HepG2 (cell line): ENCODE results near the gene VPS13D. TPM values are rescaled to one million over a fixed set of nuclear protein-coding genes. Genes with fewer than 3 reads are reported as not detected.

Experiments used
- ATAC-seq: fragments of 200-7000 bp; cut with Tn5 transposase; 3 replicates; pipeline ENCODE4 v1.9.1; 2020; ENCODE audit warnings: mild to moderate bottlenecking, moderate library complexity
- BruUV-seq: library from RNA; stranded (reverse); fragments of 400-500 nt; replicated peaks from 2 replicates; lab custom pipeline; 2021; lab: Mats Ljungman, UMichigan
- CTCF ChIA-PET: fragments of 300-600 bp; formaldehyde crosslinking; extraction: SDS; loops from one replicate; lab custom pipeline; 2021; ENCODE audit warnings: low total read pairs, inconsistent platforms, low intra/inter-chr PET ratio; lab: Yijun Ruan, JAX
- POLR2A ChIA-PET: fragments of 350-600 bp; sonication (Branson Sonifier 250); formaldehyde crosslinking; loops from one replicate; lab custom pipeline; 2020; ENCODE audit warnings: antibody characterized with exemption, inconsistent platforms; lab: Yijun Ruan, JAX
- DNase-seq: peaks from one replicate; pipeline ENCODE4 v3.0.0-alpha.2; 2015; ENCODE audit warnings: low spot score
- FAIRE-seq: peaks from 3 replicates; lab custom pipeline; 2011; peaks lifted over from hg19 to GRCh38; lab: Jason Lieb, UNC
- H2AFZ ChIP-seq: one replicate; pipeline ENCODE4 v1.6.1; 2011; ENCODE audit warnings: low read length, inconsistent platforms
- H3K27ac ChIP-seq: fragments of 300-600 bp; 3 replicates; pipeline ENCODE4 v1.8.0; 2011; ENCODE audit warnings: mixed run types, mild to moderate bottlenecking, mixed read lengths, low read length, inconsistent platforms; ENCODE audit not compliant: insufficient read depth; ENCODE audit errors: extremely low read length
- H3K27me3 ChIP-seq, 2 experiments: fragments of 200-600 bp in 1 of 2; 2 replicates in 1 of 2; 3 replicates in 1 of 2; pipeline versions ENCODE4 v1.6.0 to v1.8.0; 2011; ENCODE audit warnings: low read length in 2 of 2, mild to moderate bottlenecking in 2 of 2, moderate library complexity in 2 of 2, inconsistent platforms in 1 of 2; ENCODE audit not compliant: insufficient read depth in 2 of 2, control insufficient read depth in 1 of 2
- H3K36me3 ChIP-seq, 2 experiments: fragments of 200-600 bp in 1 of 2; replicated peaks in 1 of 2; 2 replicates in 1 of 2; 3 replicates in 1 of 2; pipeline versions ENCODE4 v1.5.1 to v1.8.0; 2011; ENCODE audit warnings: low read length in 2 of 2, inconsistent platforms in 1 of 2; ENCODE audit not compliant: insufficient read depth in 2 of 2, control insufficient read depth in 1 of 2
- H3K4me1 ChIP-seq: 2 replicates; pipeline ENCODE4 v1.5.1; 2012; ENCODE audit warnings: low read length, inconsistent platforms; ENCODE audit not compliant: insufficient read depth
- H3K4me2 ChIP-seq: 2 replicates; pipeline ENCODE4 v1.6.0; 2011; ENCODE audit warnings: low read depth, low read length, inconsistent platforms
- H3K4me3 ChIP-seq, 3 experiments: fragments of 200-600 bp in 1 of 3; sonication (generic), shearing (Covaris generic) in 1 of 3; replicated peaks in 1 of 3; 2 replicates each; pipeline ENCODE4 v1.5.1; 2011 to 2016; ENCODE audit warnings: low read length in 3 of 3, inconsistent platforms in 2 of 3, low read depth in 2 of 3, mild to moderate bottlenecking in 2 of 3, control low read depth in 1 of 3, mixed read lengths in 1 of 3; ENCODE audit not compliant: insufficient read depth in 1 of 3
- H3K79me2 ChIP-seq: one replicate; pipeline ENCODE4 v1.6.1; 2011; ENCODE audit warnings: low read length, inconsistent platforms; ENCODE audit not compliant: insufficient read depth
- H3K9ac ChIP-seq: 2 replicates; pipeline ENCODE4 v1.6.0; 2011; ENCODE audit warnings: mild to moderate bottlenecking, low read depth, low read length, inconsistent platforms; ENCODE audit not compliant: insufficient read depth
- H3K9me3 ChIP-seq: 2 replicates; pipeline ENCODE4 v1.5.1; 2012; ENCODE audit warnings: mild to moderate bottlenecking, low read length
- H4K20me1 ChIP-seq: 2 replicates; pipeline ENCODE4 v1.6.0; 2011; ENCODE audit warnings: inconsistent platforms, mild to moderate bottlenecking, low read length, moderate library complexity; ENCODE audit not compliant: insufficient read depth
- CREB1 ChIP-seq, 2 experiments: fragments of 450-650 bp in 1 of 2; IDR thresholded peaks; 2 replicates each; pipeline ENCODE4 v1.6.1; 2016 to 2017; ENCODE audit warnings: control low read depth in 1 of 2, mild to moderate bottlenecking in 1 of 2, missing compliant biosample characterization in 1 of 2, missing genetic modification characterization in 1 of 2
- FIP1L1 ChIP-seq: fragments of 200-400 bp; formaldehyde crosslinking; IDR thresholded peaks from 2 replicates; pipeline ENCODE4 v1.6.1; 2018; ENCODE audit warnings: low read depth, mild to moderate bottlenecking, low read length, moderate library complexity, borderline replicate concordance; ENCODE audit not compliant: insufficient read depth
- FOXA1 ChIP-seq, 2 experiments: fragments of 450-650 bp in 1 of 2; sonication (generic) in 1 of 2; formaldehyde crosslinking in 1 of 2; IDR thresholded peaks; 2 replicates each; pipeline versions ENCODE4 v1.4.0 to v1.6.1; 2016 to 2020; ENCODE audit warnings: missing genetic modification reagents in 1 of 2
- KAT7 ChIP-seq: IDR thresholded peaks from 2 replicates; pipeline ENCODE4 v1.6.1; 2018; ENCODE audit warnings: borderline replicate concordance, missing compliant biosample characterization
- KDM3A ChIP-seq: IDR thresholded peaks from 2 replicates; pipeline ENCODE4 v1.6.1; 2018; ENCODE audit warnings: low read depth, missing compliant biosample characterization
- KLF9 ChIP-seq: IDR thresholded peaks from 2 replicates; pipeline ENCODE4 v1.6.1; 2016; ENCODE audit warnings: low read depth
- MATR3 ChIP-seq: sonication (generic); formaldehyde crosslinking; IDR thresholded peaks from 2 replicates; pipeline ENCODE4 v1.4.0; 2020; ENCODE audit warnings: missing genetic modification reagents
- MTA1 ChIP-seq: sonication (generic); formaldehyde crosslinking; IDR thresholded peaks from 2 replicates; pipeline ENCODE4 v1.4.0; 2020; ENCODE audit warnings: missing genetic modification reagents, mild to moderate bottlenecking, borderline replicate concordance
- NFE2L1 ChIP-seq: sonication (generic); formaldehyde crosslinking; IDR thresholded peaks from 2 replicates; pipeline ENCODE4 v1.4.0; 2020; ENCODE audit warnings: missing genetic modification reagents, mild to moderate bottlenecking, borderline replicate concordance
- REXO4 ChIP-seq: sonication (generic); formaldehyde crosslinking; IDR thresholded peaks from 2 replicates; pipeline ENCODE4 v1.8.0; 2022; ENCODE audit warnings: missing genetic modification reagents, mild to moderate bottlenecking, borderline replicate concordance
- SP140L ChIP-seq: sonication (generic); formaldehyde crosslinking; IDR thresholded peaks from 2 replicates; pipeline ENCODE4 v1.4.0; 2020; ENCODE audit warnings: missing genetic modification reagents, borderline replicate concordance
- SRF ChIP-seq: IDR thresholded peaks from 2 replicates; pipeline ENCODE4 v1.6.1; 2011; ENCODE audit warnings: mild to moderate bottlenecking, low read depth, low read length, moderate library complexity
- TRIM24 ChIP-seq: sonication (generic); formaldehyde crosslinking; IDR thresholded peaks from 2 replicates; pipeline ENCODE4 v1.8.0; 2022; ENCODE audit warnings: mild to moderate bottlenecking, missing genetic modification reagents
- ZNF333 ChIP-seq: sonication (generic); formaldehyde crosslinking; IDR thresholded peaks from 2 replicates; pipeline ENCODE4 v1.4.0; 2020; ENCODE audit warnings: mild to moderate bottlenecking, missing genetic modification reagents, borderline replicate concordance
- ZNF530 ChIP-seq: sonication (generic); formaldehyde crosslinking; IDR thresholded peaks from 2 replicates; pipeline ENCODE4 v1.5.0; 2020; ENCODE audit warnings: low read depth, mild to moderate bottlenecking, missing genetic modification reagents
- ZNF816 ChIP-seq: sonication (generic); formaldehyde crosslinking; IDR thresholded peaks from 2 replicates; pipeline ENCODE4 v1.8.0; 2022; ENCODE audit warnings: missing genetic modification reagents, mild to moderate bottlenecking, borderline replicate concordance
- WGBS: methylation state at CpG from one replicate; pipeline ENCODE4 v1.1.6; 2017; ENCODE audit warnings: low lambda C conversion rate; 5-methylcytosine and 5-hydroxymethylcytosine counted together
- in situ Hi-C: cut with HindIII; loops from 2 replicates; pipeline ENCODE4 v1.10.0; 2017; ENCODE audit warnings: low pct_unique_long_range_greater_than_20kb; ENCODE audit not compliant: extremely low pct_ligation_motif_present
- intact Hi-C: fragments of 100-400 bp; cut with micrococcal nuclease; formaldehyde crosslinking; loops from one replicate; pipeline ENCODE4 v1.10.0; 2022; ENCODE audit not compliant: unreplicated experiment
- polyA plus RNA-seq, 8 experiments: library from polyadenylated mRNA; depleted of rRNA in 3 of 8; stranded (reverse) in 7 of 8; unstranded in 1 of 8; fragments of >200 nt; fragmentation: Illumina TruSeq in 4 of 8; extraction: Trizol in 4 of 8; gene quantifications; 2 replicates each; pipeline versions ENCODE4 v1.2.1 to v1.2.3, GENCODE V29; 2011 to 2016; ENCODE audit warnings: low read depth in 4 of 8, missing spikeins in 1 of 8, mixed read lengths in 1 of 8; ENCODE audit not compliant: insufficient read depth in 1 of 8
- total RNA-seq, 5 experiments: library from RNA; depleted of rRNA; stranded (reverse); fragments of >200 nt; fragmentation: Illumina TruSeq; extraction: Trizol; gene quantifications; 2 replicates each; pipeline ENCODE4 v1.2.3, GENCODE V29; 2016; ENCODE audit warnings: low read depth in 1 of 5
- TF ChIP-seq, protein P1 (sequence below): sonication (generic); formaldehyde crosslinking; IDR thresholded peaks from 2 replicates; pipeline ENCODE4 v1.8.0; 2022; ENCODE audit warnings: missing genetic modification reagents, mild to moderate bottlenecking, borderline replicate concordance
- TF ChIP-seq, protein P2 (sequence below): IDR thresholded peaks from 2 replicates; pipeline ENCODE4 v1.6.1; 2016; ENCODE audit warnings: control low read depth
- TF ChIP-seq, protein P3 (sequence below): sonication (generic); formaldehyde crosslinking; conservative IDR thresholded peaks from 2 replicates; pipeline ENCODE4 v1.4.0; 2020; ENCODE audit warnings: missing genetic modification reagents
- TF ChIP-seq, protein P4 (sequence below): sonication (generic); formaldehyde crosslinking; IDR thresholded peaks from 2 replicates; pipeline ENCODE4 v1.4.0; 2020; ENCODE audit warnings: mild to moderate bottlenecking, missing genetic modification reagents
- TF ChIP-seq, protein P5 (sequence below): sonication (generic); formaldehyde crosslinking; IDR thresholded peaks from 2 replicates; pipeline ENCODE4 v1.5.1; 2020; ENCODE audit warnings: missing genetic modification reagents, mild to moderate bottlenecking, borderline replicate concordance

VPS13D gene
- total and polyA plus RNA-seq, 2 of the 13 experiments (the other 11 are each of a cell fraction or from before 2014, with no cell fraction given) = 8.6 to 13.9 TPM

DNA sequence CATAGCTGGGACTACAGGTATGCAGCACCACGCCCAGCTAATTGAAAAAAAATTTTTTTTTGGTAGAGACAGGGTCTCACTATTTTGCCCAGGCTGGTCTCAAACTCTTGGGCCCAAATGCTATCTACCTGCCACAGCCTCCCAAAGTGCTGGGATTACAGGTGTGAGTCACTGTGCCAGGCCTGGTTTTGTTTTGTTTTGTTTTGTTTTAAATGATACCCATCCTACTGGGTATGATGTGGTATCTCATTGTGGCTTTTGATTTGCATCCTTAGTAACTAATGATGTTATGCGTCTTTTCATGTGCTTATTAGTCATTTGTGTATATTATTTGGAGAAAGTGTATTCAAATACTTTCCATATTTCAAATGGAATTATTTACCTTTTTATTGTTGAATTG lies 142.3 kb downstream of the VPS13D start (continued):
- TF ChIP-seq MTA1 (CRISPR knock-in tag) = no peak
- TF ChIP-seq REXO4 = no peak
- TF ChIP-seq FOXA1 (IDR thresholded peaks at IDR 0.05) = no peak
- no peak for TF ChIP-seq FOXA1 (CRISPR knock-in tag; IDR thresholded peaks at IDR 0.05)
- TF ChIP-seq KLF9 (CRISPR knock-in tag) = no peak
- TF ChIP-seq KDM3A (CRISPR knock-in tag) = no peak
- TF ChIP-seq, protein P1, sequence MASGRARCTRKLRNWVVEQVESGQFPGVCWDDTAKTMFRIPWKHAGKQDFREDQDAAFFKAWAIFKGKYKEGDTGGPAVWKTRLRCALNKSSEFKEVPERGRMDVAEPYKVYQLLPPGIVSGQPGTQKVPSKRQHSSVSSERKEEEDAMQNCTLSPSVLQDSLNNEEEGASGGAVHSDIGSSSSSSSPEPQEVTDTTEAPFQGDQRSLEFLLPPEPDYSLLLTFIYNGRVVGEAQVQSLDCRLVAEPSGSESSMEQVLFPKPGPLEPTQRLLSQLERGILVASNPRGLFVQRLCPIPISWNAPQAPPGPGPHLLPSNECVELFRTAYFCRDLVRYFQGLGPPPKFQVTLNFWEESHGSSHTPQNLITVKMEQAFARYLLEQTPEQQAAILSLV (CRISPR knock-in tag) = no peak
- TF ChIP-seq ZNF333 (CRISPR knock-in tag) = no peak
- no peak for TF ChIP-seq MATR3 (CRISPR knock-in tag)
- no peak for TF ChIP-seq SRF
- no peak for TF ChIP-seq FIP1L1
- TF ChIP-seq TRIM24 (CRISPR knock-in tag) = no peak

DNA sequence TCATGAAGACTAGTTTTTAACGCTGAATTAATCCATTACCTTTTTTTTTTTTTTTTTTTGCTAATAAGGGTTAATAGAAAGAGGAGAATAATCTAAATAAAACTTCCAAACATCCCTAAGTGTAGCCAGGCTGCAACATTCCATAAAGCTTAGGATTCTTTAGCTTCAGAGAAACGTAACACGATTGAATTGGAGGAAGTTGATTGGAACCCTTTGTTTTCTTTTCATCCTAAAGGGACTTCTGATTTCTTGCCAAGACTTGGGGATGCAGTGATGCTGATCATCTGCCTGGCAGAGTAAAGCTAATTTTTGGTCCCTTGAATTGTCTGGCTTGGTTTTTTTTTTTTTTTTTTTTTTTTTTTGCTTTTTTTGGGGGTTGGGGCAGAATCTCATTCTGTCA lies 142.9 kb downstream of the VPS13D start:
- no peaks in the 10 kb centered on the region for H3K79me2 ChIP-seq
- no peak overlapping the region for H2AFZ ChIP-seq
- H3K27me3 ChIP-seq = no peaks in the 10 kb centered on the region
- H4K20me1 ChIP-seq = no peaks in the 10 kb centered on the region
- intact Hi-C loops (no loop called here), in situ Hi-C loops (no loop called here)
- H3K9ac ChIP-seq = no peak overlapping the region
- no peak overlapping the region for H3K4me3 ChIP-seq
- FAIRE-seq (no peak), DNase-seq (no peak), ATAC-seq (no peak)
- WGBS = 98% methylated on average over 3 of the region's 3 CpGs
- no peak overlapping the region for H3K4me2 ChIP-seq
- ChIA-PET POLR2A (interaction anchor here (1.4 kb wide), 1 partner anchor 246 kb away, joined by 3 read pairs; no protein-coding TSS in a partner anchor), CTCF (no interaction called here)
- no peaks in the 10 kb centered on the region for H3K9me3 ChIP-seq
- no peak overlapping the region for H3K27ac ChIP-seq
- no TSS peak for BruUV-seq
- H3K36me3 ChIP-seq = peaks cover 0 to 2% of the 10 kb centered on the region in 2 experiments; a peak in 2 of 5 replicates
- peaks cover 35% of the 10 kb centered on the region for H3K4me1 ChIP-seq
- TF ChIP-seq ZNF816 (CRISPR knock-in tag) (no peak), CREB1 (IDR thresholded peaks at IDR 0.05) (no peak), CREB1 (CRISPR knock-in tag; IDR thresholded peaks at IDR 0.05) (no peak), SP140L (CRISPR knock-in tag) (no peak), KAT7 (CRISPR knock-in tag) (no peak), NFE2L1 (CRISPR knock-in tag) (no peak), ZNF530 (CRISPR knock-in tag) (no peak)
- TF ChIP-seq, protein P2, sequence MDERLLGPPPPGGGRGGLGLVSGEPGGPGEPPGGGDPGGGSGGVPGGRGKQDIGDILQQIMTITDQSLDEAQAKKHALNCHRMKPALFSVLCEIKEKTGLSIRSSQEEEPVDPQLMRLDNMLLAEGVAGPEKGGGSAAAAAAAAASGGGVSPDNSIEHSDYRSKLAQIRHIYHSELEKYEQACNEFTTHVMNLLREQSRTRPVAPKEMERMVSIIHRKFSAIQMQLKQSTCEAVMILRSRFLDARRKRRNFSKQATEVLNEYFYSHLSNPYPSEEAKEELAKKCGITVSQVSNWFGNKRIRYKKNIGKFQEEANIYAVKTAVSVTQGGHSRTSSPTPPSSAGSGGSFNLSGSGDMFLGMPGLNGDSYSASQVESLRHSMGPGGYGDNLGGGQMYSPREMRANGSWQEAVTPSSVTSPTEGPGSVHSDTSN = no peak
- TF ChIP-seq, protein P3, sequence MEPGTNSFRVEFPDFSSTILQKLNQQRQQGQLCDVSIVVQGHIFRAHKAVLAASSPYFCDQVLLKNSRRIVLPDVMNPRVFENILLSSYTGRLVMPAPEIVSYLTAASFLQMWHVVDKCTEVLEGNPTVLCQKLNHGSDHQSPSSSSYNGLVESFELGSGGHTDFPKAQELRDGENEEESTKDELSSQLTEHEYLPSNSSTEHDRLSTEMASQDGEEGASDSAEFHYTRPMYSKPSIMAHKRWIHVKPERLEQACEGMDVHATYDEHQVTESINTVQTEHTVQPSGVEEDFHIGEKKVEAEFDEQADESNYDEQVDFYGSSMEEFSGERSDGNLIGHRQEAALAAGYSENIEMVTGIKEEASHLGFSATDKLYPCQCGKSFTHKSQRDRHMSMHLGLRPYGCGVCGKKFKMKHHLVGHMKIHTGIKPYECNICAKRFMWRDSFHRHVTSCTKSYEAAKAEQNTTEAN (CRISPR knock-in tag) = no peak
- TF ChIP-seq, protein P4, sequence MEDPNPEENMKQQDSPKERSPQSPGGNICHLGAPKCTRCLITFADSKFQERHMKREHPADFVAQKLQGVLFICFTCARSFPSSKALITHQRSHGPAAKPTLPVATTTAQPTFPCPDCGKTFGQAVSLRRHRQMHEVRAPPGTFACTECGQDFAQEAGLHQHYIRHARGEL (CRISPR knock-in tag) = no peak
- TF ChIP-seq, protein P5, sequence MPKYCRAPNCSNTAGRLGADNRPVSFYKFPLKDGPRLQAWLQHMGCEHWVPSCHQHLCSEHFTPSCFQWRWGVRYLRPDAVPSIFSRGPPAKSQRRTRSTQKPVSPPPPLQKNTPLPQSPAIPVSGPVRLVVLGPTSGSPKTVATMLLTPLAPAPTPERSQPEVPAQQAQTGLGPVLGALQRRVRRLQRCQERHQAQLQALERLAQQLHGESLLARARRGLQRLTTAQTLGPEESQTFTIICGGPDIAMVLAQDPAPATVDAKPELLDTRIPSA (CRISPR knock-in tag) = no peak
